DOHH2 (cell line): Measurements from ENCODE around the gene GALNTL6.

Source experiments
- H3F3A ChIP-seq: fragments of 200-600 bp; sonication (generic), shearing (Covaris generic); 2 replicates; pipeline ENCODE4 v1.6.0; 2016; ENCODE audit warnings: antibody characterized with exemption, mild to moderate bottlenecking; ENCODE audit not compliant: control insufficient read depth, insufficient read depth
- H3K27ac ChIP-seq: fragments of 200-600 bp; sonication (generic); 2 replicates; pipeline ENCODE4 v1.5.1; 2014; ENCODE audit warnings: low read depth, mild to moderate bottlenecking, low read length, moderate library complexity
- H3K27me3 ChIP-seq: fragments of 200-600 bp; sonication (generic); 2 replicates; pipeline ENCODE4 v1.6.1; 2014; ENCODE audit warnings: mild to moderate bottlenecking, low read length, mixed read lengths; ENCODE audit not compliant: control insufficient read depth
- H3K36me3 ChIP-seq: fragments of 200-600 bp; sonication (generic); 2 replicates; pipeline ENCODE4 v1.6.1; 2014; ENCODE audit warnings: mild to moderate bottlenecking, low read length, moderate library complexity, mixed read lengths; ENCODE audit not compliant: control insufficient read depth
- H3K4me1 ChIP-seq: fragments of 200-600 bp; sonication (generic); 2 replicates; pipeline ENCODE4 v1.6.1; 2014; ENCODE audit warnings: mild to moderate bottlenecking, low read length, mixed read lengths; ENCODE audit not compliant: control insufficient read depth
- H3K4me2 ChIP-seq: fragments of 200-600 bp; sonication (generic); 2 replicates; pipeline ENCODE4 v1.6.0; 2014; ENCODE audit warnings: mild to moderate bottlenecking, low read length, moderate library complexity
- H3K4me3 ChIP-seq: fragments of 200-600 bp; sonication (generic); 2 replicates; pipeline ENCODE4 v1.5.1; 2014; ENCODE audit warnings: mild to moderate bottlenecking, low read length, mixed read lengths
- H3K79me2 ChIP-seq: fragments of 200-600 bp; sonication (generic); 2 replicates; pipeline ENCODE4 v1.6.1; 2014; ENCODE audit warnings: mild to moderate bottlenecking, low read length, mixed read lengths; ENCODE audit not compliant: control insufficient read depth
- H3K9me2 ChIP-seq: fragments of 200-600 bp; sonication (generic); replicated peaks from 2 replicates; pipeline ENCODE4 v1.6.1; 2014; ENCODE audit warnings: mild to moderate bottlenecking, low read length, mixed read lengths; ENCODE audit not compliant: control insufficient read depth
- H3K9me3 ChIP-seq: fragments of 200-600 bp; sonication (generic); 2 replicates; pipeline ENCODE4 v1.6.1; 2014; ENCODE audit warnings: antibody characterized with exemption, low read length, mixed read lengths; ENCODE audit not compliant: control insufficient read depth, insufficient read depth
- H4K20me1 ChIP-seq: fragments of 200-600 bp; sonication (generic); 2 replicates; pipeline ENCODE4 v1.6.0; 2014; ENCODE audit warnings: low read depth, mild to moderate bottlenecking, antibody characterized with exemption, low read length, moderate library complexity; ENCODE audit not compliant: control insufficient read depth, insufficient read depth
- CTCF ChIP-seq: fragments of 200-600 bp; sonication (generic); IDR thresholded peaks from one replicate; pipeline ENCODE4 v1.5.1; 2014; ENCODE audit warnings: antibody characterized with exemption, mild to moderate bottlenecking, low read depth, low read length; ENCODE audit not compliant: poor library complexity, severe bottlenecking
- EZH2phosphoT487 ChIP-seq: fragments of 200-600 bp; sonication (generic); IDR thresholded peaks from 2 replicates; pipeline ENCODE4 v1.6.1; 2017; ENCODE audit warnings: borderline replicate concordance, mild to moderate bottlenecking, antibody characterized with exemption, low read length, moderate library complexity, mixed read lengths

Gene GALNTL6

GRCh38 chr4:172514011-172514410 lies 700.8 kb downstream of the GALNTL6 start:
- H3K4me2 ChIP-seq, result no peak overlapping the region
- no peaks in the 10 kb centered on the region for H3K9me2 ChIP-seq
- no peak overlapping the region for H3K27ac ChIP-seq

GRCh38 chr4:172514801-172515200 lies 701.6 kb downstream of the GALNTL6 start:
- H4K20me1 ChIP-seq, result no peaks in the 10 kb centered on the region
- no peaks in the 10 kb centered on the region for H3K27me3 ChIP-seq
- H3K4me1 ChIP-seq, result no peaks in the 10 kb centered on the region
- no peaks in the 10 kb centered on the region for H3K9me2 ChIP-seq
- no peak for TF ChIP-seq CTCF
- TF ChIP-seq EZH2phosphoT487, result no peak
- H3K79me2 ChIP-seq, result no peaks in the 10 kb centered on the region
- H3F3A ChIP-seq, result no peaks in the 10 kb centered on the region
- no peak overlapping the region for H3K4me2 ChIP-seq
- no peaks in the 10 kb centered on the region for H3K9me3 ChIP-seq
- no peaks in the 10 kb centered on the region for H3K36me3 ChIP-seq
- no peak overlapping the region for H3K4me3 ChIP-seq
- no peak overlapping the region for H3K27ac ChIP-seq

More at GRCh38 chr4:172514011-172514410, 700.8 kb downstream of the GALNTL6 start:
- TF ChIP-seq CTCF, result no peak
- no peak for TF ChIP-seq EZH2phosphoT487
- H3K27me3 ChIP-seq, result no peaks in the 10 kb centered on the region
- H3K4me1 ChIP-seq, result no peaks in the 10 kb centered on the region
- H3K36me3 ChIP-seq, result no peaks in the 10 kb centered on the region
- H3F3A ChIP-seq, result no peaks in the 10 kb centered on the region
- no peaks in the 10 kb centered on the region for H3K79me2 ChIP-seq
- no peak overlapping the region for H3K4me3 ChIP-seq
- H4K20me1 ChIP-seq, result no peaks in the 10 kb centered on the region
- no peaks in the 10 kb centered on the region for H3K9me3 ChIP-seq

GRCh38 chr4:172515266-172515879 lies 702.2 kb downstream of the GALNTL6 start:
- H3K27ac ChIP-seq, result no peak overlapping the region
- no peaks in the 10 kb centered on the region for H4K20me1 ChIP-seq
- no peaks in the 10 kb centered on the region for H3K4me1 ChIP-seq
- no peaks in the 10 kb centered on the region for H3K27me3 ChIP-seq
- H3K79me2 ChIP-seq, result no peaks in the 10 kb centered on the region
- H3K9me2 ChIP-seq, result no peaks in the 10 kb centered on the region
- H3K4me2 ChIP-seq, result no peak overlapping the region
- H3K4me3 ChIP-seq, result no peak overlapping the region
- no peak for TF ChIP-seq CTCF
- TF ChIP-seq EZH2phosphoT487, result no peak
- H3K36me3 ChIP-seq, result no peaks in the 10 kb centered on the region
- H3F3A ChIP-seq, result no peaks in the 10 kb centered on the region
- H3K9me3 ChIP-seq, result no peaks in the 10 kb centered on the region

GRCh38 chr4:172517391-172517790 lies 704.2 kb downstream of the GALNTL6 start:
- Histone ChIP-seq H3K4me2 (no peak overlapping the region), H4K20me1 (no peaks in the 10 kb centered on the region), H3K36me3 (no peaks in the 10 kb centered on the region), H3K79me2 (no peaks in the 10 kb centered on the region), H3K27me3 (no peaks in the 10 kb centered on the region), H3K4me3 (no peak overlapping the region), H3K9me2 (no peaks in the 10 kb centered on the region), H3F3A (no peaks in the 10 kb centered on the region), H3K27ac (no peak overlapping the region), H3K4me1 (no peaks in the 10 kb centered on the region), H3K9me3 (no peaks in the 10 kb centered on the region)
- TF ChIP-seq EZH2phosphoT487 (no peak), CTCF (no peak)
